Fibroblast of peridontal ligament (primary cell): Measurements from ENCODE around the gene RNF183.

Experiments used
- DNase-seq: peaks from one replicate; pipeline ENCODE4 v3.0.0-alpha.2; 2010; ENCODE audit errors: extremely low read depth

RNF183 gene, protein sequence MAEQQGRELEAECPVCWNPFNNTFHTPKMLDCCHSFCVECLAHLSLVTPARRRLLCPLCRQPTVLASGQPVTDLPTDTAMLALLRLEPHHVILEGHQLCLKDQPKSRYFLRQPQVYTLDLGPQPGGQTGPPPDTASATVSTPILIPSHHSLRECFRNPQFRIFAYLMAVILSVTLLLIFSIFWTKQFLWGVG

DNA sequence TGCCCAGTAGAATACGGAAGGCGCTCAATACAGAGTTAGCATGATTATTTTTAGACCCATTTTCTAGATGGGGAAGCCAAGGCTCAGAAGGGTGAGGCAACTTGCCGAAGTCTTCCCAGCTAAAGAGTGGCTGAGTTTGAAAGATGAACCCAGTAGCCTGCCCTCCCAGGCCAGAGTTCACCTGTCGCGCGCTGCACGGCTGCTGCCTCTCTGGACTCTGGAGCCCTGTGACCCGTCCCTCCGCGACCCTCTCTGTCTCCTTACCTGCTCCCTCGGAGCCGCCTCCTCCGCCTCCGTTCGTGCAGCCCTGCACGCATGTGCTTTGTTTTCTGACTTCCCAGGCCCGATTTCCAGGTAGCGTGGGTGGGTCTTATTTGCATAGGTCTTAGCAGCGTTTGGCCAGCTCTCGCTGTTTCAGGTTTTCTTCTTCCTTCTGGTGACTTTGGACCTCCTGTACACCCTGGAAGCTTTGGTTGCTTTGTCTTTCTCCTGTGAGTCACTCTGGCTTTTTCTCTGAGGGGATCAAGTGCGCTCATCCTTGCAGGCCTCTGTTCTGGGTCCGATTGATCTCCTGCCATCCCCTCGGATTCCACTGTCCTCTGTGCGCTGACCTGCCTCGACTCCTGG lies at the start of gene RNF183:
TSS of gene RNF183 (minus strand) at position 585 of the 627 bp plus-strand sequence. CDS start 5,192 bp downstream, outside the sequence.
- DNase-seq: no peak

DNA sequence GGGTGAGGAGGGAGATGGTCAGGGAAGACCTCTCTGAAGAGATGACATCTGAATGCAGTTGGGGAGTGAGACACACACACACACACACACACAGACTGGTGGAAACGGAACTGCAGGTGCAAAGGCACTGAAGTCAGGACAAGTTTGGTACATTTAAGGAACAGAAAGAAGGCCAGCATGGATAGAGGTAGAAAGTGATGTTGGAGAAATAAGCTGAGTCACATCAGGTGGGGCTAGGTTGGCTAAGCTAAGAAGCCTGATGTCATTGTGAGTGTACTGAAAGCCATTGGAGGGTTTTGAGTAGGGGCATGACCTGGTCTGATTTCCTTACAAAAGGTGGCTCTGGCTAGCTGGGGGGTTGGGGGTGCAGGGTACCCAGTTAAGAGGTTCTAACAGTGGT lies 49.2 kb upstream of the RNF183 start:
- DNase-seq: no peak

DNA sequence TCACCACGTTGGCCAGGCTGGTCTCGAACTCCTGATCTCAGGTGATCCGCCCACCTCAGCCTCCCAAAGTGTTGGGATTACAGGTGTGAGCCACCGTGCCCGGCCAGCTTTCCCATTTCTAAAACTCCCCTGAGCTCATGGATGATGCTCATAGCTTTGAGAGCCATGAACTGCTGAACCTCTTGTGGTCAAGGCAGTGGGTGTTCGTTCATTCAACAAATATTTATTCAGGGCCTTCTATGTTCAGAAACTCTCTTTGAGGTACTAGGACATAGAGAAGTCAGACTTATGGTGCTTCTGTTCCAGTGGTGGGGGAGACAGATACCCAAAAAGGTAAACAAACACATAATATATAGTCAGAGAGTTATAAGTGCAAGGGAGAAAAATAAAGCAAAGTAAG lies 48.8 kb upstream of the RNF183 start:
- no peak for DNase-seq

DNA sequence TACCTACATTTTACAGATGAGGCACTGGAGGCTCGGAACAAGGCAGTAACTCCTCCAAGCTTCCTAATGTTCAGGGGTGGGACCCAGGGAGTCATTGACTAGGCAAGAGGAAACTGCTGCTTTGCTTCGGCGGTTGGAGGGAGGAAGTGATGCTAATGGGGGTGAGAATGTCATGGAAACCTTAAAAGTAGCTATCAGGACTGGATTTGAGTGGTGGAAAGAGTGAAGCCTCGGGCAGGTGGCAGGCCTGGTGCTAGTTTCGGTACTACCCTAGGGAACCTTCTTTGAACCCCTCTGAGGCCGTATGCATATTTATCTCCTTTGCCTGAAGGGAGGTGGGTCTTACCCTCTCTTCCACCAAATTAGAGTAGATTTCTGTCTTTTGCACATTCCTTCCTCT lies 47.8 kb upstream of the RNF183 start:
- no peak for DNase-seq

DNA sequence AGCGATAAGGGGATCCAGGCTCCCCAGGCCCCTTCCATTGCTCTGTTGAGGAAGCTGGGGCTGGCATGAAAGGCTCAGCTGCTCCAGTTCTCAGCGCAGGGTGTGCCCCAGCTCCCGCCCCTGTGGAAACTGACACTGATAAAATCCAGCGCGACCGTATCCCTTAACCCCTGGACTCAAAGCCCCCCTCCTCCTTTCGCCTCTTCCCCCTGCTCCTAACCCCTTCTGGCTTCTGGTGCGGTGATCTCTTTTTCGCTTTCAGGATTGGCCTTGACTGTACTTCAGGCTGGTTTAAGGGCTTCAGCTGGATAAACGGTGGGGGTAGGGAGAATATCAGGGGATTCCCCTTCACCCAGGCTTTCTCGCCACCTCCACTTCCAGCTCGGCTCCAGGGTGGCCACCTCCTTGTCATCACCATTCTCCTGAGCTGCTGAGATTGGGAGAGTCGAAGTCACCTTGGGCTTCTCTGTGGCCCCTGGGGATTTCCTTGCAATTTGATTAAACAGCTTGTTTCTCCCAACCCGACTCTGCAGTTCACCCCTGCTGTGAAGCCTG lies 47.0 kb upstream of the RNF183 start:
- DNase-seq: no peak

DNA sequence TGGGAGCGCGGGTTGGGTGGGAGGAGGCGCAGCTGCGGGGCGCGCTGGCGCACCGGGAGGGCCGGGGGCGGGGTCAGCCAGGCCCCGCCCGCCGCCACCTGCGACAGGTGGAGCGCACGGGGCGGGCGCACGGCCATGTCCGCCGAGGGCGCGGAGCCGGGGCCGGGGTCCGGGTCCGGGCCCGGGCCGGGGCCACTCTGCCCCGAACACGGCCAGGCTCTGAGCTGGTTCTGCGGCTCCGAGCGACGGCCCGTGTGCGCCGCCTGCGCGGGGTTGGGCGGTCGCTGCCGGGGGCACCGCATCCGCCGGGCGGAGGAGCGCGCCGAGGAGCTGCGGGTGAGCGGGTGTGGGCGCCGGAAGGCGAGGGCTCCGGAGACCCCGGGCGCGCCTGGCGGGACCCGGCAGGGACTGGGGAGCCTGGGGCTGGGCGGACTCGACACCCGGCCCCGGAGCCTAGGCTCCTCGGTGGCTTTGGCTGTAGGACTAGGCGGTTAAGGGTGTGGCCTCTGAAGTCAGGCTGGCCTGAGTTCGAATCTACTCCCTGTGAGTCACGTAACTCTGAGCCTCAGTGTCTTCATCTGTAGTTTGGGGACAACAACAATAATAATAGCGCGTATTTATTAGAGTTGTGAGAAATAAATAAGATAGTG lies 46.4 kb upstream of the RNF183 start, which contains the start of gene BSPRY:
TSS of gene BSPRY (plus strand) at position 97 of the 650 bp plus-strand sequence. CDS start at position 136, 39 bp downstream.
- DNase-seq: no peak

DNA sequence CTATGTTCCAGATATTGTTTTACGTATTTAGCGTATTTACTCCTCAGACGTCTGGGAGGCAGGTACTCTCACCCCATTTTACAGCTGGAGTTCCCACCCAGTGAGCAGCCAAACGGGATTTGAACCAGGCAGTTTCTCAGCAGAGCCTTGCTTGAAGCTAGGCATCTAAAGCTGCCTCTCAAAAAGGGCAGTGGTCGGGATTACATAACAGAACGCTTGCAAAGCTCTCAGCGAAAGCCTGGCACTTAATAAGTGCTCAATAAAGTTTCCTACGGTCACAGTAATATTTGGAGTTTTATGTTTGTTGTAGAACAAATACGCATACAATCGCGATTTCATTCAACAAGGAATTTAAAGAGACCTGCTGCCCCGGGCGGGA lies 45.9 kb upstream of the RNF183 start:
- no peak for DNase-seq

DNA sequence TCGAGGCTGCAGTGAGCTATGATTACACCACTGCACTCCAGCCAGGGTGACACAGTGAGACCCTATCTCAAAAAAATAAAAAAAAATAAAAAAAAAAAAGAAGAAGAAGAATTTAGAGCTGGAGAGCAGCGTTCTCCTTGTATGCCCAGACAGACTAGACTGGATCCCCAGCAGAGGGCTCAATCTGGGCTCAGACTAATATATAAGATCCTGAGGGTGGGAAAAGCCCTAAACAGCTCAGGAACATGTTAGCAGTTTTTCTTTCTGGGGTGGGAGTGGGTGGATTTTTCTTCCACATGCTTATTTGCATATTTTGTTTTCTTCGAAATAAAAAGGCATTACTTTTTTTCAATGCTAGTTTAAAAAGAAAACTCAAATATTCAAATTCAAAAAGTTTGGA lies 45.3 kb upstream of the RNF183 start:
- DNase-seq: no peak

DNA sequence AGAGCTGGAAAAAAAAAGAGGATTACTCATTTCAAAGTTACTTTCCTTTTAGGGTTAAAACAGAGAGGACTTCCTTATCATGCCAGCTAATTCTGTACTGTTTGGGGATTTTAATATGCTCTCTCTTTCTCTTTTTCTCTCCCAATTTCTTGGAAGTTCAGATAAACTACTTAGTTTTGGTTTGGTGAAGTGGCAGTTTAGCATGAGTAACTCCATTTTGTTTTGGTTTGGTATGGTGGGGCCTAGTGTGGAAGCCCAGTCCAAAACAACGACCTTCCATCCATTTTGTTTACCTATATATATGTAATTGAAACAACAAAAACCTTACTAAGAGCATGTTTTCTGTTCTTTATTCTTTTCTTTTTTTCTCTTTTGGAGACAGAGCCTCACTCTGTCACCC lies 42.5 kb upstream of the RNF183 start:
- DNase-seq: no peak

DNA sequence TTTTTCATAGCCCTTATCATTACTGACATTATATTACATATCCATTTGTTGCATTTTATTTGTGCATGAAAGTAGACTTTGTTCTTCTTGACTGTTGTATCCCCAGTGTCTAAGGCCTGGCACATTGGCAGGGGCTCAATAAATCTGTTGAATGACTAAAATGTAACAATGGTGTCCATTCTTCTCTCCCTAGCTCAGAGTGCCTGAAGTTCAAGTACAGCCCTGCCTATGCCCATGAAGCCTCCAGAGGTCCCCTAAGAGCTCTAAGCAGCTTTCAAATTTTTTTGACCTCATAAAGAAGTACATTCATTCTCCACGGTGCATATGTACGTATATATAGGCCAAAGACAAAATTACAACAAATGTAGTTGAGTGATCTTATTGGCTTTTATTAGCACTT lies 42.0 kb upstream of the RNF183 start:
- no peak for DNase-seq

DNA sequence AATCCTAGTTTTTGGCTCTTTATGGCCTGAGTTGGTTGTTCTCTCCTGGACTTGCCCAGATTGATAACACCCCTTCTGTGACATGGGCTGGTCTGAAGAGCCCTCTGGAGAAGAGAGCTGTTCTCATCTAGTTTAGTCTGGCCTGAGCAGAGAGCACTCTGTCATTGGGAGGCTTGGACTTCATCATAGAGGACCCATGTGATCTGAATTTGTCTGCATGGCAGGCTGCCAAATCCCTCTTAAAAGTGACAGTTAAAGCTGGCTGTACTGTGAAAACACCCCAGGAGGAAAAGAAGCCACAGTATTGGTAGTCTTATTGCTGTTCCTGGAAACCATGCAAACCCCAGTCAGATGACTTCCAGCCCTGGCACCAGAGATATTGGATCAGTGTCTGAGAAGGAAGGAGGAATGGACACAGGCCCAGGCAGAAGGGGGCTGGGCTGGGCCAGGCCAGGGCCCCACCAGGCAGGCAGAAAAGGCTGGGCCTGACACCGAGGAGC lies 40.6 kb upstream of the RNF183 start:
- peak; percentile 67 for DNase-seq

DNA sequence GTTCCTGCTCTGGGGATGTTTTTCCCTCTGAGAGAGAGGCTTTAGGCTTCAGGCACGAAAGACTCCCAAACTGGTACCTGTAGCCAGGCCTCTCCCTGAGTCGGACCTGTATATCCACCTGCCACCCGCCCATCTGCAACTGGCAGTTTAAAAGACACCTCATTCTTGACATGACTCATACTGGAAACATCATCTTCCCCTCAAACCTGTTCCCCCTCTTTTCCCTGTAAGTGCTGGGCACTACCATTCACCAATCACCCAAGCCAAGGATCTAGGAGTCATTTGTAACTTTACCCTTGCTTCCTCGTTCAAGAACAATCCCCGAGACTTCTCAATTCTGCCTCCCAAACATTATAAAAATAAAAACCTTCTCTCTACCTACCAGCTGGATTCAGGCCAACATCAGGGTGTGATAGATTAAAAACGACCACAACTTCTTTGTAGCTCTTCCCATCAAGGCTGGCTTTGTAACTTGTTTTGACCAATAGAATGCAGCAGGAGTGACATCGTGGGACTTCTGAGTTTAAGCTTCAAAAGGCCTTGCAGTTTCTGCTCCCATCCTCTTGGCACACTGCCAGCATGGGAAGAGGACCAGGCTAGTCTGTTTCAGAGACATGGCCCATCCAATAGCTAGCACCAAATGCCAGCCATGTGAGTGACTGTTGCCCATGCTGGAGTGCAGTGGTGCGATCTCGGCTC lies 38.7 kb upstream of the RNF183 start:
- DNase-seq: no peak

DNA sequence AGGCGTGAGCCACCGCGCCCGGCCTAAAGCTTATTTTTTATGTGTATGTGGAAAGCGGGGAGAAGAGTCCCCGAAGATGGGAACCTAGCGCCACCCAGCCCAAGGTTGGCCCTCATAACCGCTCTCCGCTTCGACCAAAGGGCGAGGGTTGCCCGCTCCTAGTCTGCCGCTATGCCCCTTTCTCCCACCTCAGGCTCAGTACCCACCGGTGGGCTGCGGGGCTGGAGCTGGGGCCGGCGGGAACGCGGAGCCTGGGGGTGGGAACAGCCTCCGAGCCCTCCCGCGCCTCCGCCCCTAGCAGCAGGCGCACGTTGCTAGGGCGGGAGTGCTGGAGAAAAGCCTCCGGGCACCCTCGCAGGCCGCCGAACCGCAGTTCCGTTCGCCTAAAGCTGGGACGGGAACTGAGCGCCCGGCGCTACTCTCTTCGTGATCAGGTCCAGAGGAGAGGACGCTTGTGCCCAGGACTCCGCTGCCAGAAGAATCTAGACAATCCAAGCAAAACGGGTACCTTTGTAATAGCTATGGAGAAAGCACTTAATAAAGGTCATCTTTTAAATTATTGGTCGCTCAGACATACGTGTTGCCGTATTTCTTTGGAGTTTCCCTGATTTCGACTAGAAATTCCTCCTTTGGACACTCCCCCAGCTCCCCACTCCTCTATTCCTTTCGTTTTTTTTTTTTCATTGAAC lies 37.0 kb upstream of the RNF183 start, which contains the start of gene WDR31:
TSS of gene WDR31 (minus strand) at position 265 of the 689 bp plus-strand sequence. CDS start 8,253 bp downstream, outside the sequence.
- peak; percentile 89 for DNase-seq

DNA sequence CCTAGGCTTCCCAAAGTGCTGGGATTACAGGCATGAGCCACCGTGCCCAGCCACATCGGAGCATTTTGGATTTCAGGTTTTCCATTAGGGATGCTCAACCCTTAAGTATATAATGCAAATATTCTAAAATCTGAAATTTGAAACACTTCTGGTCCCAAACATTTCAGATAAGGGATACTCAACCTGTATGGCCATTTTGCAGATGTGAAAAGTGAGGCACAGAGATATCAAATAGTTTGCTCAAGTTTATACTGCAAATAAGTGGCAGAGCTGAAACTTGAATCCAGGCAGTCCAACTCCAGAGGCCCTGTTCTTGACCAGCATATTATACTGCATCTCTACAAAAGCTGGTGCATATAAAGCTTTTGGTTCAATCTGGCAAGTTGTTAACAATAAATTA lies 34.5 kb upstream of the RNF183 start:
- no peak for DNase-seq

DNA sequence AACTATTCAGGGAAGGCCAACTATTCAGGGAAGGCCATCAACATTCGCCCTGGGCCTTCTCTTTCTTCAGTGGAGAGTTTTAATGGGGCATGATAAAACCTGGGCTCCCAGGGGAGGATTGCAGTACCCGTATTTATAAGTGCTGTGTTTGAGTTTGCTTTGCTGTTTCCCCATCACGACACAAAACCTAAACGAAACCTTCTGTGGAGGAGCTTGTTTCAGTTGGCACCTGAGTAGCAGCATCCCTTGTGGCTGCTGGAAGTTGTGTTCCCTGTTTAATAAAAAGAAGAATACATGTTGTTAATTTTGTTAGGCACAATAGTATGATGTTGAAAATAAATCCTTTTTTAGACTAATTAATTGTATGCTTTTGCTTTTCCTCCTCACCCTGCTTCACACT lies 28.6 kb upstream of the RNF183 start:
- DNase-seq: no peak

DNA sequence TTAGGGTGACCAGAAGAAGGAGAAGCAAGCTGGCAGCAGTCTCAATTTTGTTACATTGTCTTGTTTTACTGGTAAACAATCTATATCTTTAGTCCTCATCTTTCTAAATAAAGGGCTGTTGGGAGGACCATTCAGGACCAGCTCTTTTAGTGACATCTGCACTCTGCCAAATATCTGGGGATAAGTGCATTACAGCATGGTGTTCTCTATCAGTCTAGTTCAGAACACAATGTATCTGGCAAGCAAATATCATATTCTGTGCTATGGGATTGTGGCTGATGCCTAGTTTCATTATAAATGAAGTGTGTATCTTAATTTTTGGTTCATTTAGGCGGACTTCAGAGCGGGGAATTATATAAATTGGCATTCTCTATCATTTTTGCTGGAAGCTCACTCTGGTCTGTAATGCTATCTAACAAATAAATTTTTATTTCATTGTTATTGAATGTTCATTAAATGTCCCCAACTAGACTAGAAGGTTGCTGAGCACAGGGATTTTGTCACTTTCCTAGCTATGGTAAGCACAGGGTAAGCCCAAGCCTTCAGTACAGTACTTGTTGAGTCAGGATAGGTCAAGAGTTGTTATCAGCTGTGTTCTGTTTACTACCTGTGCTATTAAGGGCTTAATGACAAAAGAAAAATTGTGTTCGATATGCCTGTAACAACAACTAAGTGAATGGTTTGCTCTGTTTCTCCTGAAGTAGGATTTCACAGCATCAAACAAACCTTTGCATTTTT lies 25.0 kb upstream of the RNF183 start:
- no peak for DNase-seq

DNA sequence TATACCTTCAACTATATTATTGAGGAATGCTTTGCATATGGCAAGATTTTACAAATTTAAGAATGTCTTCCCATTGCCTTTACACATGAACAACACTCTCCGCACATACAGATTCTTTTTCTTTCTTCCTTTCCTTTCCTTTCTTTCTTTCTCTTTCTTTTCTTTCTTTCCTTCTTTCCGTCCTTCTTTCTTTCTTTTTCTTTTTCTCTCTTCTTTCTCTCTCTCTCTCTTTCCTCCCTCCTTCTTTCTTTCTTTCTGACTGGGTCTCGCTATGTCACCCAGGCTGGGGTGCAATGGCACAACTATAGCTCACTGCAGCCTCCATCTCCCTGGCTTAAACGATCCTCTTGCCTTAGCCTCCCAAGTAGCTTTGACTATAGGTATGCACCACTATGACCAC lies 23.1 kb upstream of the RNF183 start:
- DNase-seq: no peak

DNA sequence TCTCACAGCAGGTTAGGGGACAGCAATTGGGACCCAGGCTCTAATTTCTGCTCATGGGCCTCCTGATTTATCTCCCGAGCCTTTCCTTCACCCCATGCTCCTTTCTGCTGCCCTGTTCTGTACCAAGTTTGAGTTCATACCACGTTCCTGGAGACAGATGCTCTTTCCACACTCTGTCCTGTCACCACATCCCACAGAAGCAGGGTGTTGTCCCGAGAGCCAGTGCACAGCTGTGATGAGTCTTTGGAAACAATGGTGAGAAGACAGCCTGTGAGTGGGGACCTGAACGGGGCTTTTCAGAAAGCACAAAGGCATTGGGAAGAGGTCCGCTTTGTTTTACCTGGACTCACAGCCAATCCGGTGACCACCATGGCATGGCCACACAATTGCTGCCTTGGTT lies 19.5 kb upstream of the RNF183 start:
- DNase-seq: no peak

DNA sequence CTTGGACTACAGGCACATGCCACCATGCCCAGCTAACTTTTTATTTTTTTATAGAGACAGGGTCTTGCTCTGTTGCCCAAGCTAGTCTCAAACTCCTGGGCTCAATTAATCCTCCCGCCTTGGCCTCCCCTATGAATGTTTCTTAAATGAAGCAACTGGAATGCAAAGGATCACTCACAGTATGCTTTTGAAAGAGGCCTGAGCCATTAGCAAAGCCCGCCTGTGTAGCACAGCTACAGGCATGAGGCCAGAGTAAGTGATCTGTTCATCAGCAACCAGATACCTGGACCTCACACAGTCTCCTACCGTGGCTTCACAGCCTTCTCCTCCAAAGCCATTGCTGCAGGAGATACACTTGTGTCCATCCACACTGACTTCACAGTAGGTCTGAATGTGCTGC lies 16.9 kb upstream of the RNF183 start:
- no peak for DNase-seq

DNA sequence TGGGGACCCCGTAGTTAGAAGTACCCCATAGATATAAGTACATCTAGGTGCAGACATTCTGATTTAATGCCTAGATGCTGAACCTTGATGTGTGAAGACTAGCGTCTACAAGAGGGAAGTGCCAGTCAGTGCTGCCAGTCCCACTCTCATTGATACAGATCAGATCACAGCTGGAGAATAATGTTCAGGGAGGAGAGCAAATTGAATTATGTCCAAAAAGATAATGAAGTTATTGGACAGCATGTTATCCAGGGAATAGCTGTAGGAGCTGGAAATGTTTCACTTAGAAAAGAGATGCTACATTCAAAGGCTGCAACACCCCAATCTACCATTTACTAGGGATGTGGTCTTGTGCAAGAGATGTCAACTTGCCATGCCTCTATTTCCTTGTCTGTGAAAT lies 15.9 kb upstream of the RNF183 start:
- no peak for DNase-seq

DNA sequence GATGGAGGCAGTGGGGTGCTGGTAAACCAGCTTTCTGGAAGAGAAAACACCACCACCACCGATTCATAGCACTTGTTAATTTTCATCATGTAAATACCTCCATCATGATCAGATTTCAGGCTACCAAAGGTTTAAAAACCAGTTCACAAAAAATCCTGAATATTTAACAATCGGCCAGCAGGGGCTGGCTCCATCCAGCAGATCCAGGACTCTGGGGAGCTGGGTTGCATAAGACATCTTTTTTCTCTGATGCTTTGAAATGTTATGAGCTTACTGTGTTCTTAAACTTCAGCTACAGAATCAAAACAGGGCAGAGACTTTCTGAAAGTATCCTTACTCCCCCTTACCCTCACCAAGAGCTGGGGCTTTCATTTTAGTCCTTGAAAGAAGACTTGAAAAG lies 14.6 kb upstream of the RNF183 start:
- peak; percentile 80 for DNase-seq
